Right lobe of liver (tissue), 6 donors: ENCODE data around the gene ALDH3A2. TPM values are rescaled to one million over a fixed set of nuclear protein-coding genes. Genes with fewer than 3 reads are reported as not detected.

ENCODE experiments used
- ATAC-seq, 4 donors: fragments of 200-7000 bp; cut with Tn5 transposase; one replicate each; pipeline ENCODE4 v1.9.1; 2020; ENCODE audit warnings: mild to moderate bottlenecking in 4 of 4, moderate library complexity in 4 of 4
- DNase-seq, 3 donors: peaks; one replicate each; pipeline ENCODE4 v3.0.0-alpha.2; 2020
- H3K27ac ChIP-seq, 3 donors: fragments of 200-600 bp; one replicate each; pipeline ENCODE4 v1.8.0; 2022
- H3K27me3 ChIP-seq, 2 donors: fragments of 200-600 bp; one replicate each; pipeline ENCODE4 v1.8.0; 2022
- H3K36me3 ChIP-seq, 4 donors: fragments of 200-600 bp; sonication (generic) in 1 of 4; one replicate each; pipeline versions ENCODE4 v1.5.1 to v1.8.0; 2017 to 2022; ENCODE audit warnings: control low read depth in 1 of 4
- H3K4me1 ChIP-seq, 4 donors: fragments of 200-600 bp; sonication (generic) in 1 of 4; one replicate each; pipeline versions ENCODE4 v1.5.1 to v1.8.0; 2017 to 2022; ENCODE audit warnings: control low read depth in 1 of 4
- H3K4me3 ChIP-seq, 3 donors: fragments of 200-600 bp; one replicate each; pipeline ENCODE4 v1.8.0; 2022
- H3K9me3 ChIP-seq, 4 donors: fragments of 200-600 bp; sonication (generic) in 1 of 4; one replicate each; pipeline versions ENCODE4 v1.5.1 to v1.8.0; 2017 to 2022; ENCODE audit warnings: control low read depth in 1 of 4
- POLR2A ChIP-seq: fragments of 450-650 bp; IDR thresholded peaks from one replicate; pipeline ENCODE4 v1.6.1; 2017; ENCODE audit warnings: antibody characterized with exemption, mild to moderate bottlenecking
- WGBS: methylation state at CpG from one replicate; pipeline ENCODE4 v1.1.6; 2018; ENCODE audit warnings: low coverage, low lambda C conversion rate; ENCODE audit not compliant: insufficient coverage; ENCODE audit errors: missing lambda C conversion rate; 5-methylcytosine and 5-hydroxymethylcytosine counted together
- intact Hi-C, 2 donors: fragments of 100-400 bp; cut with DNase I; formaldehyde crosslinking; loops; one replicate each; pipeline versions ENCODE4 v1.11.2 to v1.14.1; 2022
- total RNA-seq, 6 experiments: library from RNA; depleted of rRNA in 2 of 6; stranded (reverse); fragments of >200 nt in 2 of 6; fragmentation: NEBNext Ultra II Directional in 3 of 6; extraction: Animal tissue kit (Norgen Biotek cat#: 25700) in 3 of 6; gene quantifications; one replicate each; pipeline versions ENCODE4 v1.1.0 to v1.2.4, GENCODE V29; 2016 to 2023
- TF ChIP-seq, protein P1 (sequence below), 4 donors: fragments of 200-600 bp in 3 of 4; fragments of 450-650 bp in 1 of 4; IDR thresholded peaks; one replicate each; pipeline versions ENCODE4 v1.5.1 to v1.8.0; 2016 to 2022; ENCODE audit warnings: antibody characterized with exemption in 4 of 4, mild to moderate bottlenecking in 2 of 4
- donor health status: DM: no; HTN: yes; CAD: no.
- donor health status: DM: no; HTN: no; CAD: no.
- donor health status: DM: no; HTN: no; CAD: no.
- donor health status: DM: no; HTN: yes; CAD: no.
- donor health status: DM: no; HTN: yes; CAD: no.

Gene ALDH3A2
- total RNA-seq, 6 experiments from 2014 or later: 102 to 264 (median 182) TPM

- Histone ChIP-seq H3K4me1 (no peaks in the 10 kb centered on the region), H3K4me3 (no peak overlapping the region), H3K27me3 (no peaks in the 10 kb centered on the region), H3K9me3 (peaks cover 0 to 16% (median 7%) of the 10 kb centered on the region in 4 donors), H3K36me3 (peaks cover 0 to 5% (median 0%) of the 10 kb centered on the region in 4 donors), H3K27ac (no peak overlapping the region)
- TF ChIP-seq, protein P1, sequence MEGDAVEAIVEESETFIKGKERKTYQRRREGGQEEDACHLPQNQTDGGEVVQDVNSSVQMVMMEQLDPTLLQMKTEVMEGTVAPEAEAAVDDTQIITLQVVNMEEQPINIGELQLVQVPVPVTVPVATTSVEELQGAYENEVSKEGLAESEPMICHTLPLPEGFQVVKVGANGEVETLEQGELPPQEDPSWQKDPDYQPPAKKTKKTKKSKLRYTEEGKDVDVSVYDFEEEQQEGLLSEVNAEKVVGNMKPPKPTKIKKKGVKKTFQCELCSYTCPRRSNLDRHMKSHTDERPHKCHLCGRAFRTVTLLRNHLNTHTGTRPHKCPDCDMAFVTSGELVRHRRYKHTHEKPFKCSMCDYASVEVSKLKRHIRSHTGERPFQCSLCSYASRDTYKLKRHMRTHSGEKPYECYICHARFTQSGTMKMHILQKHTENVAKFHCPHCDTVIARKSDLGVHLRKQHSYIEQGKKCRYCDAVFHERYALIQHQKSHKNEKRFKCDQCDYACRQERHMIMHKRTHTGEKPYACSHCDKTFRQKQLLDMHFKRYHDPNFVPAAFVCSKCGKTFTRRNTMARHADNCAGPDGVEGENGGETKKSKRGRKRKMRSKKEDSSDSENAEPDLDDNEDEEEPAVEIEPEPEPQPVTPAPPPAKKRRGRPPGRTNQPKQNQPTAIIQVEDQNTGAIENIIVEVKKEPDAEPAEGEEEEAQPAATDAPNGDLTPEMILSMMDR (IDR thresholded peaks at IDR 0.05): no peak
- TF ChIP-seq POLR2A: no peak
- intact Hi-C loops: no loop called here
- ATAC-seq (no peak), DNase-seq (no peak)
- 90% methylated on average over 4 of the region's 4 CpGs for WGBS
Observed at GRCh38 chr17:19614900-19615299, 33.7 kb upstream of the ALDH3A2 start.

GRCh38 chr17:19618015-19618414 lies 30.5 kb upstream of the ALDH3A2 start:
- no peak for TF ChIP-seq POLR2A
- TF ChIP-seq, protein P1 (IDR thresholded peaks at IDR 0.05): no peak
- DNase-seq (no peak), ATAC-seq (no peak)
- Histone ChIP-seq H3K9me3 (peaks cover 0 to 19% (median 7%) of the 10 kb centered on the region in 4 donors), H3K27ac (no peak overlapping the region), H3K27me3 (no peaks in the 10 kb centered on the region), H3K36me3 (peaks cover 0 to 5% (median 0%) of the 10 kb centered on the region in 4 donors), H3K4me1 (no peaks in the 10 kb centered on the region), H3K4me3 (no peak overlapping the region)
- intact Hi-C loops: no loop called here
- WGBS: 87% methylated on average over 3 of the region's 3 CpGs

GRCh38 chr17:19619705-19620325 lies 28.7 kb upstream of the ALDH3A2 start:
- no peaks in the 10 kb centered on the region for H3K27me3 ChIP-seq
- ATAC-seq (no peak), DNase-seq (no peak)
- intact Hi-C loops: no loop called here
- no peak overlapping the region for H3K4me3 ChIP-seq
- TF ChIP-seq POLR2A: no peak
- TF ChIP-seq, protein P1 (IDR thresholded peaks at IDR 0.05): no peak
- H3K4me1 ChIP-seq: no peaks in the 10 kb centered on the region
- H3K36me3 ChIP-seq: peaks cover 0 to 5% (median 0%) of the 10 kb centered on the region in 4 donors
- H3K9me3 ChIP-seq: peaks cover 0 to 19% (median 7%) of the 10 kb centered on the region in 4 donors
- H3K27ac ChIP-seq: no peak overlapping the region
- WGBS: 93% methylated on average over 2 of the region's 2 CpGs

DNA sequence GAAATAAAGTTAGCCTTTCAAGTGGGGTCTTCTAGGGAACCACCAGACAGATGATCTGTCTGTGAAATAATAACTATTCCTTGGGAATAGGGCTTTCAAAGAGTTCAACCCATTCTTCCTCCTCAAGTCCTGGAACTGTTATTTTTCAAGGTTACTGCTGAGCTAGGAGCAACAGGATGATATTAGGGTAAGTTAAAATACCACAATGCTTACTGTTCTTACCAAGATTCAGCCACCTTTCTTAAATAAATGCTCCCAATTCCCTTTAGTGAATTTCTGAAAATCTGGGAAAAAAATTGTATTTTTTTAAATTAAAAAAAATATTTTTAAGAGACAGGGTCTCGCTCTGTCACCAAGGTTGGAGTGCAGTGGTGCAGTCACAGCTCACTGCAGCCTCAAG lies 26.9 kb upstream of the ALDH3A2 start:
- Histone ChIP-seq H3K27ac (no peak overlapping the region), H3K9me3 (peaks cover 0 to 19% (median 7%) of the 10 kb centered on the region in 4 donors), H3K27me3 (no peaks in the 10 kb centered on the region), H3K4me3 (no peak overlapping the region), H3K4me1 (peaks cover 0 to 12% (median 0%) of the 10 kb centered on the region in 4 donors), H3K36me3 (no peaks in the 10 kb centered on the region)
- no peak for ATAC-seq
- no peak for DNase-seq
- WGBS: 100% methylated on average over 1 of the region's 1 CpG
- intact Hi-C loops: no loop called here
- no peak for TF ChIP-seq POLR2A
- TF ChIP-seq, protein P1 (IDR thresholded peaks at IDR 0.05): no peak
